H1 (cell line): ENCODE measurements around the gene PLEKHA1. TPM values are rescaled to one million over a fixed set of nuclear protein-coding genes. Genes with fewer than 3 reads are reported as not detected.

ENCODE experiments used
- CTCF ChIA-PET: fragments of 300-600 bp; sonication (Branson Sonifier 250); formaldehyde crosslinking; loops from one replicate; lab custom pipeline; 2021; ENCODE audit not compliant: partially characterized antibody; lab: Charles Lee
- POLR2A ChIA-PET: fragments of 300-600 bp; sonication (Branson Sonifier 250); formaldehyde crosslinking; loops from one replicate; lab custom pipeline; 2021; ENCODE audit warnings: inconsistent platforms; ENCODE audit not compliant: partially characterized antibody; lab: Charles Lee
- DNase-seq, 2 experiments: peaks; one replicate each; pipeline versions ENCODE4 v3.0.0 to v3.0.0-alpha.2; 2010 to 2022; ENCODE audit warnings: low spot score in 2 of 2, low read depth in 1 of 2, mixed read lengths in 1 of 2
- FAIRE-seq: peaks from 2 replicates; lab custom pipeline; 2011; peaks lifted over from hg19 to GRCh38; lab: Jason Lieb, UNC
- H2AFZ ChIP-seq: 2 replicates; pipeline ENCODE4 v1.8.1; 2012; ENCODE audit warnings: low read length, inconsistent platforms
- H2AK5ac ChIP-seq: 2 replicates; pipeline ENCODE4 v1.6.1; 2013; ENCODE audit warnings: low read depth, low read length
- H2BK120ac ChIP-seq: replicated peaks from 2 replicates; pipeline ENCODE3; 2013; ENCODE audit warnings: low read depth, low read length, inconsistent platforms
- H2BK12ac ChIP-seq: 2 replicates; pipeline ENCODE4 v1.6.1; 2013; ENCODE audit warnings: low read depth, low read length
- H2BK15ac ChIP-seq: 2 replicates; pipeline ENCODE4 v1.6.1; 2013; ENCODE audit warnings: low read length
- H2BK20ac ChIP-seq: 2 replicates; pipeline ENCODE4 v1.6.1; 2013; ENCODE audit warnings: low read length
- H2BK5ac ChIP-seq: 2 replicates; pipeline ENCODE4 v1.6.1; 2013; ENCODE audit warnings: low read depth, low read length
- H3K14ac ChIP-seq: 2 replicates; pipeline ENCODE4 v1.6.1; 2013; ENCODE audit warnings: inconsistent platforms; ENCODE audit not compliant: insufficient read length
- H3K18ac ChIP-seq: 2 replicates; pipeline ENCODE4 v1.6.1; 2013; ENCODE audit warnings: low read length; ENCODE audit errors: extremely low read depth
- H3K23ac ChIP-seq: 2 replicates; pipeline ENCODE4 v1.6.1; 2013; ENCODE audit warnings: inconsistent platforms; ENCODE audit not compliant: insufficient read length
- H3K23me2 ChIP-seq: 2 replicates; pipeline ENCODE4 v1.6.1; 2013; ENCODE audit warnings: low read depth, low read length
- H3K27ac ChIP-seq: 2 replicates; pipeline ENCODE4 v1.6.1; 2011; ENCODE audit warnings: low read depth, low read length, inconsistent platforms
- H3K27me3 ChIP-seq, 4 experiments: replicated peaks in 1 of 4; 1 replicate in 1 of 4; 2 replicates in 3 of 4; pipeline versions ENCODE4 v1.6.1 to v1.8.1; 2011 to 2013; ENCODE audit warnings: low read length in 3 of 4, mild to moderate bottlenecking in 3 of 4, inconsistent platforms in 2 of 4, mixed read lengths in 2 of 4, moderate library complexity in 1 of 4; ENCODE audit not compliant: control insufficient read depth in 3 of 4, insufficient read depth in 3 of 4; ENCODE audit errors: extremely low read depth in 1 of 4
- H3K36me3 ChIP-seq, 4 experiments: 2 replicates each; pipeline versions ENCODE4 v1.6.1 to v1.8.1; 2011 to 2013; ENCODE audit warnings: mild to moderate bottlenecking in 4 of 4, low read length in 3 of 4, moderate library complexity in 2 of 4, control low read depth in 1 of 4, inconsistent platforms in 1 of 4; ENCODE audit not compliant: insufficient read depth in 4 of 4, control insufficient read depth in 2 of 4
- H3K4ac ChIP-seq: replicated peaks from 2 replicates; pipeline ENCODE3; 2013; ENCODE audit warnings: low read length, low read depth, mixed read lengths, inconsistent platforms; ENCODE audit not compliant: insufficient read length
- H3K4me1 ChIP-seq, 4 experiments: replicated peaks in 1 of 4; 1 replicate in 1 of 4; 2 replicates in 3 of 4; pipeline versions ENCODE4 v1.6.1 to v1.8.1; 2011 to 2013; ENCODE audit warnings: low read length in 3 of 4, inconsistent platforms in 2 of 4, mixed read lengths in 1 of 4; ENCODE audit not compliant: insufficient read depth in 4 of 4, control insufficient read depth in 3 of 4
- H3K4me2 ChIP-seq, 2 experiments: 2 replicates each; pipeline versions ENCODE4 v1.6.1 to v1.8.1; 2011 to 2013; ENCODE audit warnings: low read depth in 2 of 2, low read length in 2 of 2, control low read depth in 1 of 2, inconsistent platforms in 1 of 2, mild to moderate bottlenecking in 1 of 2; ENCODE audit not compliant: insufficient read depth in 1 of 2
- H3K4me3 ChIP-seq, 4 experiments: fragments of 200-600, 300-600 bp in 1 of 4; sonication (generic), shearing (Covaris generic), sonication (Bioruptor Twin) in 1 of 4; 2 replicates each; pipeline versions ENCODE4 v1.5.1 to v1.8.1; 2011 to 2016; ENCODE audit warnings: low read length in 4 of 4, low read depth in 3 of 4, control low read depth in 2 of 4, inconsistent platforms in 2 of 4, mild to moderate bottlenecking in 2 of 4, mixed read lengths in 1 of 4, moderate library complexity in 1 of 4; ENCODE audit not compliant: insufficient read depth in 2 of 4; ENCODE audit errors: extremely low read depth in 1 of 4
- H3K56ac ChIP-seq: replicated peaks from 2 replicates; pipeline ENCODE3; 2013; ENCODE audit warnings: low read depth, mild to moderate bottlenecking, mixed read lengths, low read length, inconsistent platforms; ENCODE audit not compliant: insufficient read length
- H3K79me1 ChIP-seq: 2 replicates; pipeline ENCODE4 v1.6.1; 2013; ENCODE audit warnings: low read depth, low read length, control low read depth
- H3K79me2 ChIP-seq, 2 experiments: 2 replicates each; pipeline versions ENCODE4 v1.6.1 to v1.8.1; 2012 to 2013; ENCODE audit warnings: low read length in 2 of 2, mild to moderate bottlenecking in 2 of 2, inconsistent platforms in 1 of 2; ENCODE audit not compliant: insufficient read depth in 2 of 2, control insufficient read depth in 1 of 2
- H3K9ac ChIP-seq, 4 experiments: replicated peaks in 1 of 4; 1 replicate in 1 of 4; 2 replicates in 3 of 4; pipeline versions ENCODE4 v1.6.1 to v1.8.1; 2011 to 2013; ENCODE audit warnings: low read depth in 3 of 4, low read length in 3 of 4, control low read depth in 2 of 4, mild to moderate bottlenecking in 2 of 4, moderate library complexity in 2 of 4, inconsistent platforms in 1 of 4; ENCODE audit errors: extremely low read depth in 1 of 4
- H3K9me3 ChIP-seq, 2 experiments: 2 replicates each; pipeline versions ENCODE4 v1.6.1 to v1.8.1; 2012 to 2013; ENCODE audit warnings: mild to moderate bottlenecking in 2 of 2, moderate library complexity in 2 of 2, control low read depth in 1 of 2, inconsistent platforms in 1 of 2, low read depth in 1 of 2, low read length in 1 of 2, mixed read lengths in 1 of 2; ENCODE audit not compliant: insufficient read depth in 2 of 2
- H4K20me1 ChIP-seq, 2 experiments: replicated peaks in 1 of 2; 2 replicates each; pipeline versions ENCODE3 to v1.8.1; 2011 to 2013; ENCODE audit warnings: inconsistent platforms in 2 of 2, low read length in 2 of 2, mild to moderate bottlenecking in 1 of 2; ENCODE audit not compliant: insufficient read depth in 2 of 2, control insufficient read depth in 1 of 2
- H4K5ac ChIP-seq: 2 replicates; pipeline ENCODE4 v1.6.1; 2013; ENCODE audit warnings: low read length, low read depth, mixed read lengths, inconsistent platforms; ENCODE audit not compliant: insufficient read length
- H4K8ac ChIP-seq: 2 replicates; pipeline ENCODE4 v1.8.0; 2013; ENCODE audit warnings: mild to moderate bottlenecking, moderate library complexity, low read length, inconsistent platforms; ENCODE audit not compliant: insufficient read depth; ENCODE audit errors: extremely low read depth
- H4K91ac ChIP-seq: replicated peaks from 2 replicates; pipeline ENCODE3; 2013; ENCODE audit warnings: low read length, mixed read lengths, inconsistent platforms; ENCODE audit not compliant: insufficient read length
- WGBS, 2 experiments: shearing (Covaris generic) in 1 of 2; methylation state at CpG; one replicate each; pipeline versions ENCODE4 v1.1.6 to v1.1.7; 2013 to 2015; ENCODE audit warnings: low lambda C conversion rate in 2 of 2, mixed read lengths in 2 of 2, inconsistent platforms in 1 of 2, low coverage in 1 of 2, missing lambda C conversion rate in 1 of 2; ENCODE audit not compliant: insufficient replicate concordance in 2 of 2, insufficient coverage in 1 of 2, insufficient read length in 1 of 2; ENCODE audit errors: extremely low coverage in 1 of 2, missing lambda C conversion rate in 1 of 2; 5-methylcytosine and 5-hydroxymethylcytosine counted together
- polyA plus RNA-seq, 7 experiments: library from polyadenylated mRNA; depleted of rRNA in 3 of 7; stranded (reverse) in 5 of 7; unstranded in 2 of 7; fragments of >200 nt in 5 of 7; fragments of 200-250 nt in 2 of 7; gene quantifications; 1 replicate in 5 of 7; 2 replicates in 1 of 7; 4 replicates in 1 of 7; pipeline versions ENCODE4 v1.2.1 to v1.2.3, GENCODE V29; 2011 to 2013; ENCODE audit warnings: missing spikeins in 2 of 7, mixed read lengths in 2 of 7
- total RNA-seq: library from RNA; stranded (reverse); fragmentation: NEBNext Ultra II Directional; extraction: Animal tissue kit (Norgen Biotek cat#: 25700); gene quantifications from 2 replicates; pipeline ENCODE4 v1.2.1, GENCODE V29; 2021

The PLEKHA1 gene
- total and polyA plus RNA-seq, 2 of the 8 experiments (the other 6 are each of a cell fraction or from before 2014, with no cell fraction given) = 15.6 to 39.7 TPM

- no peaks in the 10 kb centered on the region for H3K27me3 ChIP-seq
- H4K20me1 ChIP-seq = no peaks in the 10 kb centered on the region
- no peak overlapping the region for H2BK5ac ChIP-seq
- no peak overlapping the region for H3K18ac ChIP-seq
- H4K5ac ChIP-seq = no peak overlapping the region
- H3K27ac ChIP-seq = no peak overlapping the region
- FAIRE-seq = no peak
- no peaks in the 10 kb centered on the region; the same call in 1 of the 2 replicates for H3K79me1 ChIP-seq
- WGBS, 2 experiments = 92% methylated on average over 3 of the region's 3 CpGs; no CpG with 5 or more reads in 1 of the 2 experiments
- H2BK15ac ChIP-seq = no peak overlapping the region
- no peak for DNase-seq
- no peaks in the 10 kb centered on the region for H3K9me3 ChIP-seq
- H3K4me2 ChIP-seq = no peak overlapping the region
- H3K4me1 ChIP-seq = 0 out of 7 replicates have a peak, but pooled peaks cover 0 to 3% (median 0%) of the 10 kb centered on the region in 4 experiments
- H4K8ac ChIP-seq = no peak overlapping the region
- H3K4ac ChIP-seq = no peak overlapping the region
- no peak overlapping the region for H2BK120ac ChIP-seq
- no peaks in the 10 kb centered on the region for H3K79me2 ChIP-seq
- H2BK20ac ChIP-seq = no peak overlapping the region
- ChIA-PET CTCF (interaction anchor here (1.5 kb wide), 1 partner anchor 92 kb away, joined by 3 read pairs; no protein-coding TSS in a partner anchor), POLR2A (no interaction called here)
- H3K9ac ChIP-seq = no peak overlapping the region
- no peak overlapping the region for H2AK5ac ChIP-seq
- no peak overlapping the region for H2BK12ac ChIP-seq
- no peak overlapping the region for H3K4me3 ChIP-seq
- no peak overlapping the region for H4K91ac ChIP-seq
- H3K14ac ChIP-seq = no peak overlapping the region
- no peaks in the 10 kb centered on the region for H3K23me2 ChIP-seq
- H3K56ac ChIP-seq = no peak overlapping the region
- no peak overlapping the region for H3K23ac ChIP-seq
- H3K36me3 ChIP-seq = peaks cover 0 to 33% (median 4%) of the 10 kb centered on the region in 4 experiments; a peak in 5 of 8 replicates
- no peak overlapping the region for H2AFZ ChIP-seq
Observed at GRCh38 chr10:122420624-122421007, 46.1 kb downstream of the PLEKHA1 start.
